HUES48 (cell line): ENCODE measurements around the gene NFATC3.

Experiments used
- H3K27ac ChIP-seq: one replicate; pipeline ENCODE4 v1.7.0; 2013; ENCODE audit warnings: low read depth, low read length, inconsistent platforms
- H3K27me3 ChIP-seq: 2 replicates; pipeline ENCODE4 v1.6.1; 2013; ENCODE audit warnings: mild to moderate bottlenecking, low read length; ENCODE audit not compliant: control insufficient read depth, insufficient read depth
- H3K36me3 ChIP-seq: 2 replicates; pipeline ENCODE4 v1.6.1; 2013; ENCODE audit warnings: low read length; ENCODE audit not compliant: control insufficient read depth, insufficient read depth
- H3K4me1 ChIP-seq: 2 replicates; pipeline ENCODE4 v1.6.1; 2013; ENCODE audit warnings: mild to moderate bottlenecking, low read length; ENCODE audit not compliant: control insufficient read depth, insufficient read depth
- H3K4me3 ChIP-seq: 2 replicates; pipeline ENCODE4 v1.5.1; 2013; ENCODE audit warnings: mild to moderate bottlenecking, low read depth, low read length
- H3K9ac ChIP-seq: 2 replicates; pipeline ENCODE4 v1.6.1; 2013; ENCODE audit warnings: mild to moderate bottlenecking, low read depth, low read length, moderate library complexity
- H3K9me3 ChIP-seq: 2 replicates; pipeline ENCODE4 v1.6.1; 2013; ENCODE audit warnings: low read length; ENCODE audit not compliant: control insufficient read depth, insufficient read depth

NFATC3 gene

DNA sequence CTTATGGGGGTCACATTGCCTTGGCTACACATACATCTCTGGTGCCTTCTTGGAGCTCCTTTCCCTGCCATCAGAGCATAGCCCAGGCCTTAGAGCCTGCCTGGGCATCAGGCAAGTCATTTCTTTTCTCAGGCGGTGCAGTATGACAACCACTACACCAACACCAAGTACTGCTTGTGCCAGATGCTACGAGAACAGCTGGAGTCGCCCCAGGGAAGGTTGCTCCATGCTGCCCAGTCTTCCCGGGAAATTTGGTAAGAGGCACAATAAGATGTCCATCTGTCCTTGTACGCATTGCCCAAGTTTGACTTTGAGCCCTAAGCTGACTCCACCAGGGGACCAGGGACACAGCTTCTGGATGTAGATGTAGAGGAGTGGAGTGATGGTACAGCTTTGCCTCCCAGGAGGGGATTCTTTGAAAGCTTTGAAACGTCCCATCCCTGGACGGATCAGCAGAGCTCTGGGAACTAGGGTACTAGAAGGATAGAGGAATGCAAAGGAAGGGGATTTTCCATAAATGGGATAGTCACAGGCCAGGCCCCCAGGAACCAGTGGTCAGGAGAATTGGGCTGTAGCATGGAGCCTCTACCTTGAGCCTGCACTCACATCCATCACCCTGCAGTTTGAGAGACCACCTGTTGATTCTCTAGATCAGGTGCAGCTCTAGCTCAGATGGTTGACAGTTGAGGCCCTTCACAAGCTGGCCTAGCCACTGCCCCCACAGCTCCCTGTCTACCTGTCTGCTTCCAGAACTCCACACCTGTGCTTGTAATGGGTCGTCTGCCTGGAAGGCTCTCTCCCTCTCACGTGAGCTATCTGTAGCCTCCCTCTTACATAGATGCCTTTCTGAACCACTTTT is 11.0 kb upstream of the NFATC3 start:
- Histone ChIP-seq H3K4me1 (no peaks in the 10 kb centered on the region), H3K36me3 (peaks cover 92% of the 10 kb centered on the region), H3K4me3 (no peak overlapping the region), H3K27me3 (no peaks in the 10 kb centered on the region), H3K27ac (no peak overlapping the region), H3K9me3 (no peaks in the 10 kb centered on the region), H3K9ac (no peak overlapping the region)

DNA sequence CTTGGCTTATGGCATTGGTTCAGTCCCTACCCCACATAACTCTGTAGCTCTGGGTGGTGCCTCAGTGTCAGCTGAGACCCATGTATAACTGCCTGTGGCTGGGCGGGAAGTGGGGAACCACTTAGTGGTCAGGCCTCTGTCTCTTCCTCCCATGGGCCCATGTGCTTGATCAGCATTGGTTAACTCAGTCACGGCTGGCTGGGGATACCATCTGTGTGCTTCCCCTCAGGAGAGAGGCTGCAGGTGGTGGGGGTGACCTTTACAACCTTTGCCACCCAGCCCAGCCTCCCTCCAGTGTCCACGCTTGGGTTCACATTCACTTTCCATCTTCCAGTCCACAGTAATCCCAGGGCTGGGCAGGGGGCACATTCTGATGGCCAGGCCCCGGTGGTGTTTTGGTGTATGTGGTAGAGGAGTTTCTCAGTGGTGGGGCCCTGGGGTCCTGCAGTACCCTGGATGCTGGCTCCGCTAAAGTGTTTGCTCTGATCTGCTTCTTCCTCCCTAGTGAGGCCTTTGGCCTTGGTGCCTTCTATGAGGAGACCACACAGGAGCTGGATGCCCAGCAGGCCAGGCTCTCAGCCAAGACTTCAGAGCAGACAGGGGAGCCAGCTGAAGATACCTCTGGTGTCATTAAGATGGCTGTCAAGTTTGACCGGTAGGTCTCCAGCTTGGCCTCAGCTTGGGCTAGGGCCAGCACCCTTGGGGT is 10.2 kb upstream of the NFATC3 start:
- no peak overlapping the region for H3K9ac ChIP-seq
- H3K36me3 ChIP-seq, result peaks cover 88% of the 10 kb centered on the region
- H3K4me1 ChIP-seq, result no peaks in the 10 kb centered on the region
- H3K27ac ChIP-seq, result no peak overlapping the region
- no peak overlapping the region for H3K4me3 ChIP-seq
- H3K9me3 ChIP-seq, result no peaks in the 10 kb centered on the region
- no peaks in the 10 kb centered on the region for H3K27me3 ChIP-seq

DNA sequence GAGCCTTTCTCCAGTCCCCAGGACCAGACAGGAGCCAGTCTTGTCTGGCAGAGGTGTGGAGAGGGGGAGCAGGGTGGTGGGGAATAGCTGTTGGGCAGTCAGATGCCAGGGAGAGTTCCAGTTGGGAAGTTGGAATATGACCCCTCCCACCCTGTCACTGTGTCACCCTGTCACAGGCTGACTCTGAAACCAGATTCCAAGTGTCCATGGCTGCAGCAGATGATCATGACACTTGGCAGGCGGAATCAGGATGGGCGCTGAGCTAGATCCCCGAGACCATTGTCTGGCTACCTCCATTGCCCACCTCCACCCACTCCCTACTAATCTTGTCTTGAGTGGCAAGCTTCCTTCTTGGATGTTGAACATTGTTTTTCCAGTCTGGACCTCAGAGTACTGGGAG is 9.2 kb upstream of the NFATC3 start:
- Histone ChIP-seq H3K27ac (no peak overlapping the region), H3K9ac (no peak overlapping the region), H3K27me3 (no peaks in the 10 kb centered on the region), H3K4me1 (no peaks in the 10 kb centered on the region), H3K36me3 (peaks cover 78% of the 10 kb centered on the region), H3K9me3 (no peaks in the 10 kb centered on the region), H3K4me3 (no peak overlapping the region)

DNA sequence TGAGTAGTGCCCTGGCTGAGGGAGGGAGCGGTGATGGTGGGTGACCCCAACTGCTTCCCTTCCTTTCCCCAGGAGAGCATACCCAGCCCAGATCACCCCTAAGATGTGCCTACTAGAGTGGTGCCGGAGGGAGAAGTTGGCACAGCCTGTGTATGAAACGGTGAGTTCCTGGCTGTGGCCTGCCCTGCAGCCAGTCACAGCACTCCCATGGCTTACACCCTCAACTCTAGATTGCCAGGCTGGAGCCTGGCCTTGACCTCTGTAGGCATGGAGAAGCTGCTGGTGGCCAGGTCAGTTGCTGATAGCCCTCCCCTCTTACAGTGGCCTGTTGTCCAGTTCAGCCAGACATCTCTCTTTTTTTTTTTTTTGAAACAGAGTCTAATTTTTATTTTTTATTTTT is 8.6 kb upstream of the NFATC3 start:
- H3K9me3 ChIP-seq, result no peaks in the 10 kb centered on the region
- H3K4me1 ChIP-seq, result no peaks in the 10 kb centered on the region
- H3K27me3 ChIP-seq, result no peaks in the 10 kb centered on the region
- H3K9ac ChIP-seq, result no peak overlapping the region
- no peak overlapping the region for H3K4me3 ChIP-seq
- H3K27ac ChIP-seq, result no peak overlapping the region
- peaks cover 73% of the 10 kb centered on the region for H3K36me3 ChIP-seq

DNA sequence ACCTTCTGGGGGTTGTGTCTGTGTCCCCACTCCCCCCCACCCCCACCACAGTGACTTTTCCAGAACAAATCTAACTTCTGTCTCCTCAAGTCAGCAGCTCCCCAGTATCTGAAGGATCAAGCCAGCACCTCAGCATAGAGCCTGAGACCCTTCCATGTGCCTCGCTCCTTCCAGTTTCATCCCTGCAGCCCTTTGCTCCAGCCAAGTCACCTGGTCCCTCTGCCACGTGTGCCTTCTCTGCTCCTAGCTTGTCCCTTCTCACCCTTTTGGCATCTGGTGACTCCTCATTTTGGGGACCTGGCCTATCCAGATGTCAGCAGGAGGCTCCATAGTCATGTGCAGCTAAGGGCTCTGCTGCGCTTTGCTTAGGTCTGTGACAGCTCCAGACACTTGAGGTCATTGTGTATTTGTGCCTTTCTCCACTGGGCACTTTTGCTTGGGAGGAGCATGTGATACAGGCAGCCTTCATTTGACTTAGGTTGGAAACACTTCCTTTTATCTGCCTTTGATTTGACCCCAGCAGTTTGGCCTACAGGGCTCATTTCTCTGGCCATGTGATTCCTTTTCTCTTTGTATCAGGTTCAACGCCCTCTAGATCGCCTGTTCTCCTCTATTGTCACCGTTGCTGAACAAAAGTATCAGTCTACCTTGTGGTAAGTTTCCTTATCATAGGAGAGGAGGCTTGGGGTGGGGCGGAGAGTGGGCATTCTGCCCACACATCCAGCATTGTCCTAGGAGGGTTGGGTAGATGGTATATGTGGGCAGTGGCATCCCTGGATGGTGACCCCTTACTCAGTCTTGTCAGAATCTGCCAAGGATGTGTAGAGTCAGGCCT is 7.1 kb upstream of the NFATC3 start:
- Histone ChIP-seq H3K9ac (no peak overlapping the region), H3K4me3 (no peak overlapping the region), H3K4me1 (no peaks in the 10 kb centered on the region), H3K36me3 (peaks cover 57% of the 10 kb centered on the region), H3K9me3 (no peaks in the 10 kb centered on the region), H3K27ac (no peak overlapping the region), H3K27me3 (no peaks in the 10 kb centered on the region)

DNA sequence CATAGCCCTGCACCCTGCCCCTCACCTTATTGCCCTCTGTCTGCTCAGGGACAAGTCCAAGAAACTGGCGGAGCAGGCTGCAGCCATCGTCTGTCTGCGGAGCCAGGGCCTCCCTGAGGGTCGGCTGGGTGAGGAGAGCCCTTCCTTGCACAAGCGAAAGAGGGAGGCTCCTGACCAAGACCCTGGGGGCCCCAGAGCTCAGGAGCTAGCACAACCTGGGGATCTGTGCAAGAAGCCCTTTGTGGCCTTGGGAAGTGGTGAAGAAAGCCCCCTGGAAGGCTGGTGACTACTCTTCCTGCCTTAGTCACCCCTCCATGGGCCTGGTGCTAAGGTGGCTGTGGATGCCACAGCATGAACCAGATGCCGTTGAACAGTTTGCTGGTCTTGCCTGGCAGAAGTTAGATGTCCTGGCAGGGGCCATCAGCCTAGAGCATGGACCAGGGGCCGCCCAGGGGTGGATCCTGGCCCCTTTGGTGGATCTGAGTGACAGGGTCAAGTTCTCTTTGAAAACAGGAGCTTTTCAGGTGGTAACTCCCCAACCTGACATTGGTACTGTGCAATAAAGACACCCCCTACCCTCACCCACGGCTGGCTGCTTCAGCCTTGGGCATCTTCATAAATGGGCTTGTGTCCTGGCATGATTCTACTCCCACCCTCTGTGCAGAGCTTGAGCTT is 6.3 kb upstream of the NFATC3 start:
- Histone ChIP-seq H3K27ac (no peak overlapping the region), H3K4me1 (peaks cover 5% of the 10 kb centered on the region; the same call in 1 of the 2 replicates), H3K9me3 (no peaks in the 10 kb centered on the region), H3K27me3 (no peaks in the 10 kb centered on the region), H3K9ac (no peak overlapping the region), H3K4me3 (no peak overlapping the region), H3K36me3 (peaks cover 53% of the 10 kb centered on the region)

DNA sequence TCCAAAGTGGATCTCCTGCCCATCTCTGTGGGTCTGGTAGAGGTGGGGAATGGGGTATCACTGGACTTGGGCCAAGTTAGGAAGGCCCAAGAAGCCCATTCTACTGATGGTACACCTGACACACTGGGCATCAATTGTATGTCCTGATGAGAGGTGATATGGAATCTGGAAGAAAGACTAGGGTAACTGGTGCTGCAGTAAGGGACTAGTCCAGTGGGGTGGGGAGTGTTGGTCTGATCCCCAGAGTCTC is 5.9 kb upstream of the NFATC3 start:
- Histone ChIP-seq H3K4me1 (peaks cover 6% of the 10 kb centered on the region; the same call in 1 of the 2 replicates), H3K4me3 (no peak overlapping the region), H3K9ac (no peak overlapping the region), H3K27me3 (no peaks in the 10 kb centered on the region), H3K27ac (no peak overlapping the region), H3K9me3 (no peaks in the 10 kb centered on the region), H3K36me3 (peaks cover 48% of the 10 kb centered on the region)

DNA sequence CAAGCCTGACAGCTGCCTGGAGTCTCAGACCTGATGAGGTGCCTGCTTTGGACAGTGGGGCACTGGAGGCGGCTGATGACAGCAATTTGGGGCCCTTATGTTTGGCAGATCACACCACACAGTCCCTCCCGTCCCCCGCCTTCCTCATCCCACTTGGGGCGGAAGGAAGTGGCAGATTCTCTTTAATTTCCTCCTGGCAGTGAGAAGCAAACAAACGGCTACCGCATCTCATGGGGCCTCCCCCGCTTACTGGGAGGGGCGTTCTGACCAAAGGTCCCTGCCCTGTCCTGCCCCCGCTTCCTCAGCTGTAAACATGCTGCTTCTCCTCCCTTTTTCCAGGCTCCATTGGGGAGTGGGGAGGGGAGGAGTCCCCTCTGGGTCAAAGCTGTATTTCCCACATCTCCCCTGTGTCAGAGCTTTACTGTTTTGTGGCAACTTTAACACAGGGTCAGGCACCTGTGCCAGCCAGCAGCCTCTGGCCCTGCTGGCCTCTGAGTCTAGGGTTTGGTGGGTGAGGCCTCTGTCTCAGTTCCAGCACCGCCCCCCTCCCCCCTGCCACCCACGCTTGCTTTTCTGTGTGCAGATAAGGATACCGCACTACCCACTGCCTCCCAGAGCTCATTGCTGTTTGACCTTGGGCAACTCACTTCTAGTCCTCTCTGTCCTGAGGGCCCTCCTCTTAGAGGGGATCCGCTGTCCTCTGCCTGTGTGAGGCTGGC is 5.4 kb upstream of the NFATC3 start:
- H3K4me1 ChIP-seq, result peaks cover 6% of the 10 kb centered on the region; the same call in 1 of the 2 replicates
- no peak overlapping the region for H3K4me3 ChIP-seq
- H3K36me3 ChIP-seq, result peaks cover 44% of the 10 kb centered on the region
- H3K27ac ChIP-seq, result peak overlapping the region; percentile 37
- H3K9me3 ChIP-seq, result no peaks in the 10 kb centered on the region
- no peak overlapping the region for H3K9ac ChIP-seq
- H3K27me3 ChIP-seq, result no peaks in the 10 kb centered on the region

DNA sequence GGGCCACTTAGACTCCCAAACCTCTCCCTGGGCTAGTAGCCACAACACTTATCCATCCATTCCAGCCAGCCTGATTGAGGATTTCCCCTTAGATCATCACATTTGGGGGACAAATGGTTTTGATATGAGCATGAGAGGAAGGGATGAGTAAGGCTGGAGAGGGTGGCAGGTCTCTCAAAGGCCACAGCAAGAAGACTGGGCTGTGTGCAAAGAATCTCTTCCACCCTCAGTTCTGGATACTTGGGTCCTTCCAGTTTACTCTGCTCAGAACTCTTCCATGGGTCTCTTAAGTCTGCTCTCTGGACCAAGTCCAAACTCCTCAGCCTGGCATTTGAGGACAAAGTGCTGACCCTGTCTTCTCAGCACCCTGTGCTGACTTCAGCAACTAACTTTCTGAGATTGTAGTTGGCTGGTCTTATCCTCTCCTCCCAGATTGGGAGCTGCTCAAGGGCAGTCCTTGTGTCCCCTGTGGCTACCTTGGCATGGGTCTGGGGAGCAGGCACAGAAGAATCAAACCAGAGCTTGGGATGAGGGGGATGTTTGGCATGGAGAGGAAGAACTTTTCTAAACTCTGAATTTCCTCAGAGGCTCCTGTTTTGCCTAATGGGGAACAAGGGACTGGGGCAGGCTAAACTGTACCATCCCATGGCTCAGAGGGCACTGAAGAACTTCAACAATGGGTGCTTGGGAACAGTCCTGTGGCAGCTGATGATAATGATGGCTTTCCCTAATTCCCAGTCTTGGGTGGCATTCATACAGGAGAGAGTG is 3.1 kb upstream of the NFATC3 start:
- peaks cover 23% of the 10 kb centered on the region for H3K36me3 ChIP-seq
- peaks cover 6% of the 10 kb centered on the region; the same call in 1 of the 2 replicates for H3K4me1 ChIP-seq
- H3K27me3 ChIP-seq, result no peaks in the 10 kb centered on the region
- no peaks in the 10 kb centered on the region for H3K9me3 ChIP-seq
- H3K4me3 ChIP-seq, result no peak overlapping the region
- H3K9ac ChIP-seq, result no peak overlapping the region
- H3K27ac ChIP-seq, result no peak overlapping the region
